Thoracic aorta (tissue), 2 donors: ENCODE data around the gene SUPT6H. TPM values are rescaled to one million over a fixed set of nuclear protein-coding genes. Genes with fewer than 3 reads are reported as not detected.

Experiments used
- ATAC-seq: fragments of 150-250 bp; one replicate; pipeline ENCODE4 v1.8.0; 2017; ENCODE audit warnings: low read depth; ENCODE audit not compliant: insufficient number of reproducible peaks, low FRiP score
- DNase-seq: peaks from one replicate; pipeline ENCODE4 v3.0.0-alpha.2; 2020; ENCODE audit warnings: low spot score
- H3K27ac ChIP-seq, 2 donors: fragments of 200-600 bp; sonication (generic); 1 replicate in 1 of 2; 2 replicates in 1 of 2; pipeline ENCODE4 v1.5.1; 2016; ENCODE audit warnings: mild to moderate bottlenecking in 2 of 2, moderate library complexity in 2 of 2
- H3K27me3 ChIP-seq: fragments of 200-600 bp; sonication (generic); replicated peaks from 2 replicates; pipeline ENCODE4 v1.6.0; 2016; ENCODE audit warnings: mild to moderate bottlenecking; ENCODE audit not compliant: insufficient read depth
- H3K36me3 ChIP-seq: fragments of 200-600 bp; sonication (generic); one replicate; pipeline ENCODE4 v1.5.1; 2016
- H3K4me1 ChIP-seq, 2 donors: fragments of 200-600 bp; sonication (generic); 1 replicate in 1 of 2; 2 replicates in 1 of 2; pipeline versions ENCODE4 v1.5.1 to v1.6.0; 2016; ENCODE audit warnings: low read depth in 2 of 2, mild to moderate bottlenecking in 1 of 2; ENCODE audit not compliant: control insufficient read depth in 1 of 2
- H3K4me3 ChIP-seq: fragments of 200-600 bp; sonication (generic); 2 replicates; pipeline ENCODE4 v1.5.1; 2016; ENCODE audit warnings: mild to moderate bottlenecking
- H3K9me3 ChIP-seq: fragments of 200-600 bp; sonication (generic); 2 replicates; pipeline ENCODE4 v1.5.1; 2016
- CTCF ChIP-seq: fragments of 200-600 bp; sonication (generic); IDR thresholded peaks from one replicate; pipeline ENCODE4 v1.5.1; 2019; ENCODE audit warnings: antibody characterized with exemption
- total RNA-seq, 2 donors: library from RNA; depleted of rRNA; stranded (reverse); fragments of >200 nt; gene quantifications; one replicate each; pipeline versions ENCODE4 v1.1.0 to v1.2.3, GENCODE V29; 2016

SUPT6H gene
- total RNA-seq, 2 donors from 2014 or later: 45.6 to 133 TPM

- peak; percentile 100 for TF ChIP-seq CTCF
- ATAC-seq (peak; percentile 50), DNase-seq (peak; percentile 90)
- Histone ChIP-seq H3K36me3 (peaks cover 6% of the 10 kb centered on the region), H3K27me3 (no peaks in the 10 kb centered on the region), H3K4me3 (no peak overlapping the region), H3K9me3 (no peaks in the 10 kb centered on the region), H3K4me1 (peaks cover 20 to 26% of the 10 kb centered on the region in 2 donors), H3K27ac (no peak overlapping the region)
These were observed 88.4 kb downstream of the SUPT6H start for GRCh38 chr17:28750178-28751047.

- Histone ChIP-seq H3K27ac (no peak overlapping the region), H3K27me3 (no peaks in the 10 kb centered on the region), H3K9me3 (no peaks in the 10 kb centered on the region), H3K36me3 (peaks cover 6% of the 10 kb centered on the region), H3K4me3 (no peak overlapping the region), H3K4me1 (peaks cover 6 to 12% of the 10 kb centered on the region in 2 donors)
- DNase-seq: no peak
- TF ChIP-seq CTCF: no peak
- no peak for ATAC-seq
These were observed 89.8 kb downstream of the SUPT6H start for GRCh38 chr17:28751600-28752366.

Other genes starting within 250 kb of the SUPT6H start
- not detected for gene SLC13A2, start 188.6 kb upstream of the SUPT6H start, total RNA-seq
- gene FOXN1, start 155.9 kb upstream of the SUPT6H start, total RNA-seq: not detected
- 10 to 100 TPM; 27.8 to 34.9 TPM for gene UNC119, start 109.6 kb upstream of the SUPT6H start, total RNA-seq
- 10 to 100 TPM; 39.1 to 63.1 TPM for gene PIGS, start 90.7 kb upstream of the SUPT6H start, total RNA-seq
- gene ALDOC, start 85.3 kb upstream of the SUPT6H start, total RNA-seq: 10 to 100 TPM; 43.3 to 43.7 TPM
- gene SPAG5, start 63.2 kb upstream of the SUPT6H start, total RNA-seq: 1 to 10 TPM; 1.6 to 5.9 TPM
- 10 to 100 TPM in 1 of 2 donors, 1 to 10 TPM in 1; 8.0 to 11.8 TPM for gene RSKR, start 48.0 kb upstream of the SUPT6H start, total RNA-seq
- 100 to 1,000 TPM; 125 to 139 TPM for gene BLTP2, start 17.0 kb upstream of the SUPT6H start, total RNA-seq
- 10 to 100 TPM; 52.3 to 53.1 TPM for gene SDF2, start 299 bp upstream of the SUPT6H start, total RNA-seq
- gene PROCA1, start 49.7 kb downstream of the SUPT6H start, total RNA-seq: 1 to 10 TPM; 1.1 to 1.8 TPM
- 100 to 1,000 TPM; 288 to 381 TPM for gene RAB34, start 55.7 kb downstream of the SUPT6H start, total RNA-seq
- gene RPL23A, start 57.8 kb downstream of the SUPT6H start, total RNA-seq: 100 to 1,000 TPM; 279 to 387 TPM
- gene TLCD1, start 64.0 kb downstream of the SUPT6H start, total RNA-seq: 1 to 10 TPM in 1 of 2 donors, not detected in 1; 1.9 TPM
- 1 to 10 TPM; 1.5 to 2.2 TPM for gene NEK8, start 66.6 kb downstream of the SUPT6H start, total RNA-seq
- 10 to 100 TPM in 1 of 2 donors, 1 to 10 TPM in 1; 9.9 to 22.4 TPM for gene TRAF4, start 81.8 kb downstream of the SUPT6H start, total RNA-seq
- 10 to 100 TPM; 19.9 to 23.4 TPM for gene FAM222B, start 180.6 kb downstream of the SUPT6H start, total RNA-seq
- 10 to 100 TPM; 30.6 to 34.6 TPM for gene ERAL1, start 192.8 kb downstream of the SUPT6H start, total RNA-seq
- 10 to 100 TPM; 71.3 to 92.1 TPM for gene FLOT2, start 235.5 kb downstream of the SUPT6H start, total RNA-seq
- gene DHRS13, start 240.9 kb downstream of the SUPT6H start, total RNA-seq: 10 to 100 TPM in 1 of 2 donors, 1 to 10 TPM in 1; 3.7 to 12.2 TPM